HG02938 (cell line): ENCODE data around the gene PCNX2.
"Not testable (repeated sequence)": the region's sequence is repeated elsewhere in the genome, so short reads cannot be mapped to it uniquely, and the experiment has no call there.

ENCODE experiments used
- ATAC-seq: cut with Tn5 transposase; IDR thresholded peaks from one replicate; pipeline ENCODE4 v1.9.1; 2021; ENCODE audit warnings: mild to moderate bottlenecking, moderate library complexity; ENCODE audit not compliant: unreplicated experiment

The PCNX2 gene

GRCh38 chr1:233080827-233081226 is 214.7 kb downstream of the PCNX2 start:
- not testable (repeated sequence) for ATAC-seq

GRCh38 chr1:233080286-233080685 is 215.2 kb downstream of the PCNX2 start:
- ATAC-seq, result no peak

- ATAC-seq, result no peak
Measured at GRCh38 chr1:233079574-233079973, 216.0 kb downstream of the PCNX2 start.

- no peak for ATAC-seq
Measured at GRCh38 chr1:233078396-233078795, 217.1 kb downstream of the PCNX2 start.

- no peak for ATAC-seq
Measured at GRCh38 chr1:233075915-233076295, 219.6 kb downstream of the PCNX2 start.

GRCh38 chr1:233066087-233066486 is 229.4 kb downstream of the PCNX2 start:
- no peak for ATAC-seq

GRCh38 chr1:233065685-233066084 is 229.8 kb downstream of the PCNX2 start:
- ATAC-seq, result no peak

- ATAC-seq, result no peak
Measured at GRCh38 chr1:233064988-233065387, 230.5 kb downstream of the PCNX2 start.

GRCh38 chr1:233063462-233063861 is 232.1 kb downstream of the PCNX2 start:
- ATAC-seq, result no peak

- ATAC-seq, result no peak
Measured at GRCh38 chr1:233061265-233061664, 234.3 kb downstream of the PCNX2 start.

GRCh38 chr1:233060461-233060994 is 235.0 kb downstream of the PCNX2 start:
- ATAC-seq, result no peak

- ATAC-seq, result no peak
Measured at GRCh38 chr1:233057836-233058235, 237.7 kb downstream of the PCNX2 start.

- ATAC-seq, result no peak
Measured at GRCh38 chr1:233055879-233056641, 239.5 kb downstream of the PCNX2 start.

- ATAC-seq, result no peak
Measured at GRCh38 chr1:233045588-233045987, 249.9 kb downstream of the PCNX2 start.

GRCh38 chr1:233042834-233043233 is 252.7 kb downstream of the PCNX2 start:
- ATAC-seq, result no peak

GRCh38 chr1:233040494-233040893 is 255.0 kb downstream of the PCNX2 start:
- ATAC-seq, result no peak

- no peak for ATAC-seq
Measured at GRCh38 chr1:233038581-233038980, 256.9 kb downstream of the PCNX2 start.

GRCh38 chr1:233037843-233038242 is 257.7 kb downstream of the PCNX2 start:
- ATAC-seq, result no peak

GRCh38 chr1:233034836-233035235 is 260.7 kb downstream of the PCNX2 start:
- ATAC-seq, result no peak

- no peak for ATAC-seq
Measured at GRCh38 chr1:233033361-233033760, 262.2 kb downstream of the PCNX2 start.

- ATAC-seq, result no peak
Measured at GRCh38 chr1:233032916-233033315, 262.6 kb downstream of the PCNX2 start.

- no peak for ATAC-seq
Measured at GRCh38 chr1:233031521-233031920, 264.0 kb downstream of the PCNX2 start.

GRCh38 chr1:233027046-233027445 is 268.5 kb downstream of the PCNX2 start:
- ATAC-seq, result no peak
